GM23338 (cell line): Measurements from ENCODE around the gene APOL1. TPM values are rescaled to one million over a fixed set of nuclear protein-coding genes. Genes with fewer than 3 reads are reported as not detected.
"Not testable (repeated sequence)": the region's sequence is repeated elsewhere in the genome, so short reads cannot be mapped to it uniquely, and the experiment has no call there.

Experiments
- ATAC-seq: fragments of 200-7000 bp; cut with Tn5 transposase; 3 replicates; pipeline ENCODE4 v1.9.1; 2020
- DNase-seq: peaks from one replicate; pipeline ENCODE4 v3.0.0-alpha.2; 2015; ENCODE audit warnings: low spot score
- H2AFZ ChIP-seq: fragments of 200-600 bp; sonication (generic); 2 replicates; pipeline ENCODE4 v1.8.0; 2016; ENCODE audit warnings: antibody characterized with exemption, mild to moderate bottlenecking, moderate library complexity
- H3F3A ChIP-seq: fragments of 200-600 bp; sonication (generic); replicated peaks from 2 replicates; pipeline ENCODE4 v1.8.0; 2017; ENCODE audit warnings: antibody characterized with exemption, mixed run types, low read depth
- H3K27ac ChIP-seq: fragments of 200-600 bp; sonication (generic); 2 replicates; pipeline ENCODE4 v1.6.1; 2016; ENCODE audit warnings: low read depth
- H3K27me3 ChIP-seq: fragments of 200-600 bp; sonication (generic); 2 replicates; pipeline ENCODE4 v1.8.0; 2016; ENCODE audit warnings: mild to moderate bottlenecking, mixed run types, moderate library complexity; ENCODE audit not compliant: insufficient read depth
- H3K36me3 ChIP-seq: fragments of 200-600 bp; sonication (generic); 2 replicates; pipeline ENCODE4 v1.8.0; 2016; ENCODE audit warnings: mild to moderate bottlenecking; ENCODE audit not compliant: insufficient read depth
- H3K4me1 ChIP-seq: fragments of 200-600 bp; sonication (generic); 2 replicates; pipeline ENCODE4 v1.8.0; 2016; ENCODE audit warnings: mild to moderate bottlenecking, moderate library complexity; ENCODE audit not compliant: insufficient read depth
- H3K4me2 ChIP-seq: fragments of 200-600 bp; sonication (generic); 2 replicates; pipeline ENCODE4 v1.7.1; 2017; ENCODE audit warnings: mixed run types
- H3K4me3 ChIP-seq: fragments of 200-600 bp; sonication (generic); 2 replicates; pipeline ENCODE4 v1.6.1; 2016; ENCODE audit warnings: mixed run types
- H3K79me2 ChIP-seq: fragments of 200-600 bp; sonication (generic); replicated peaks from 2 replicates; pipeline ENCODE4 v1.8.0; 2017; ENCODE audit warnings: mild to moderate bottlenecking; ENCODE audit not compliant: insufficient read depth
- H3K9me2 ChIP-seq: fragments of 200-600 bp; sonication (generic); 2 replicates; pipeline ENCODE4 v1.8.0; 2017; ENCODE audit not compliant: insufficient read depth
- H4K20me1 ChIP-seq: fragments of 200-600 bp; sonication (generic); replicated peaks from 2 replicates; pipeline ENCODE4 v1.8.0; 2017; ENCODE audit warnings: mild to moderate bottlenecking; ENCODE audit not compliant: insufficient read depth
- H3K27ac Mint-ChIP-seq: 2 replicates; pipeline ENCODE4 v1.8.0; 2020; ENCODE audit warnings: inconsistent platforms, mild to moderate bottlenecking, moderate library complexity, mixed read lengths
- H3K27me3 Mint-ChIP-seq: 3 replicates; pipeline ENCODE4 v1.8.0; 2022; ENCODE audit warnings: low read depth, mild to moderate bottlenecking, moderate library complexity, mixed read lengths, inconsistent platforms; ENCODE audit not compliant: insufficient read depth, poor library complexity
- H3K36me3 Mint-ChIP-seq: 3 replicates; pipeline ENCODE4 v1.8.0; 2021; ENCODE audit warnings: low read depth, mild to moderate bottlenecking, inconsistent platforms, moderate library complexity, mixed read lengths
- H3K4me1 Mint-ChIP-seq: 3 replicates; pipeline ENCODE4 v1.8.0; 2020; ENCODE audit warnings: mild to moderate bottlenecking, inconsistent platforms, mixed read lengths
- H3K4me3 Mint-ChIP-seq: 3 replicates; pipeline ENCODE4 v1.8.0; 2021; ENCODE audit warnings: moderate library complexity, mild to moderate bottlenecking, inconsistent platforms, mixed read lengths
- H3K9me3 Mint-ChIP-seq: 3 replicates; pipeline ENCODE4 v1.8.0; 2020; ENCODE audit warnings: moderate library complexity, mild to moderate bottlenecking, inconsistent platforms, mixed read lengths
- EZH2 ChIP-seq: fragments of 200-600 bp; sonication (generic); IDR thresholded peaks from one replicate; pipeline ENCODE4 v1.8.0; 2017; ENCODE audit warnings: antibody characterized with exemption, mild to moderate bottlenecking, low read depth; ENCODE audit not compliant: unreplicated experiment
- EZH2phosphoT487 ChIP-seq: fragments of 200-600 bp; sonication (generic); IDR thresholded peaks from one replicate; pipeline ENCODE4 v1.8.1; 2018; ENCODE audit warnings: antibody characterized with exemption; ENCODE audit not compliant: unreplicated experiment
- NANOG ChIP-seq: IDR thresholded peaks from 2 replicates; pipeline ENCODE4 v1.6.1; 2016; ENCODE audit warnings: antibody characterized with exemption, borderline replicate concordance
- POLR2AphosphoS5 ChIP-seq: IDR thresholded peaks from 2 replicates; pipeline ENCODE4 v1.6.1; 2016; ENCODE audit warnings: antibody characterized with exemption, low read depth
- STAT1 ChIP-seq: IDR thresholded peaks from one replicate; pipeline ENCODE4 v1.6.1; 2016; ENCODE audit warnings: antibody characterized with exemption; ENCODE audit not compliant: unreplicated experiment
- polyA plus RNA-seq: library from polyadenylated mRNA; unstranded; fragments of >200 nt; fragmentation: Nextera tagmentation; extraction: Ambion mirVana; gene quantifications from 2 replicates; pipeline ENCODE4 v1.2.1, GENCODE V29; 2016
- total RNA-seq: library from RNA; depleted of rRNA; stranded (reverse); fragments of >200 nt; shearing (Covaris generic); gene quantifications from 2 replicates; pipeline ENCODE4 v1.2.3, GENCODE V29; 2014
- TF ChIP-seq, protein P1 (sequence below): fragments of 250-450 bp; sonication (Bioruptor Pico); IDR thresholded peaks from 2 replicates; pipeline ENCODE4 v1.5.0; 2020; ENCODE audit warnings: mild to moderate bottlenecking, moderate library complexity
- TF ChIP-seq, protein P2 (sequence below): IDR thresholded peaks from 2 replicates; pipeline ENCODE4 v1.6.1; 2016; ENCODE audit warnings: antibody characterized with exemption
- TF ChIP-seq, protein P3 (sequence below), 2 experiments: fragments of 200-600 bp in 1 of 2; sonication (generic) in 1 of 2; conservative IDR thresholded peaks; 2 replicates each; pipeline versions ENCODE4 v1.5.1 to v1.6.1; 2016 to 2017; ENCODE audit warnings: antibody characterized with exemption in 2 of 2, low read depth in 2 of 2, mild to moderate bottlenecking in 2 of 2, moderate library complexity in 1 of 2

The APOL1 gene
- total and polyA plus RNA-seq, 2 experiments from 2014 or later: 0.11 TPM; not detected in 1

DNA sequence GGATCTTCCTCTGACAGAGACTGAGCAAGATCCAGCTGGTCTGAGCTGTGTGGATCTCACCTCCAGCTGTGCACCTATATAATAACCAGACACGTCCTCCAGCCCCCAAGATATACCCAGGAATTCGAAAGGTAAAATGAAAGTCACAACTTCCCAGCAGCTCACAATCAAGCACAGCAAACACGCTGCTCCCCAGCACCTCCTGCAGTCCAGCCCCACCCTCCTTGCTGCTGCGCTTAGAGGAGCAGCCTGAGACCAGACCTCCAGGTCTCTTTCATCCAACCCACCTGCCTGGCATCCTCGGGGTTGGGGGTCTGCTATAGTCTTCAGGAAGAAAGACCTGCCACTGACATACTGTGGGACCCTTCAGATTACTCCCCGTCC is 48.3 kb upstream of the APOL1 start:
- no peak overlapping the region for H2AFZ ChIP-seq
- DNase-seq (peak; percentile 15), ATAC-seq (peak; percentile 77)
- Mint-ChIP-seq H3K27ac (no peak overlapping the region), H3K4me1 (peaks cover 14% of the 10 kb centered on the region), H3K9me3 (peaks cover 10% of the 10 kb centered on the region), H3K27me3 (peaks cover 11% of the 10 kb centered on the region), H3K4me3 (no peak overlapping the region), H3K36me3 (no peaks in the 10 kb centered on the region)
- H3K9me2 ChIP-seq: no peaks in the 10 kb centered on the region
- no peak overlapping the region for H3K27ac ChIP-seq
- no peaks in the 10 kb centered on the region for H3K36me3 ChIP-seq
- no peaks in the 10 kb centered on the region for H3K79me2 ChIP-seq
- no peak overlapping the region for H3K4me3 ChIP-seq
- H3F3A ChIP-seq: no peaks in the 10 kb centered on the region
- no peak overlapping the region for H3K4me2 ChIP-seq
- no peaks in the 10 kb centered on the region for H3K4me1 ChIP-seq
- H4K20me1 ChIP-seq: no peaks in the 10 kb centered on the region
- H3K27me3 ChIP-seq: no peaks in the 10 kb centered on the region
- TF ChIP-seq, protein P1, sequence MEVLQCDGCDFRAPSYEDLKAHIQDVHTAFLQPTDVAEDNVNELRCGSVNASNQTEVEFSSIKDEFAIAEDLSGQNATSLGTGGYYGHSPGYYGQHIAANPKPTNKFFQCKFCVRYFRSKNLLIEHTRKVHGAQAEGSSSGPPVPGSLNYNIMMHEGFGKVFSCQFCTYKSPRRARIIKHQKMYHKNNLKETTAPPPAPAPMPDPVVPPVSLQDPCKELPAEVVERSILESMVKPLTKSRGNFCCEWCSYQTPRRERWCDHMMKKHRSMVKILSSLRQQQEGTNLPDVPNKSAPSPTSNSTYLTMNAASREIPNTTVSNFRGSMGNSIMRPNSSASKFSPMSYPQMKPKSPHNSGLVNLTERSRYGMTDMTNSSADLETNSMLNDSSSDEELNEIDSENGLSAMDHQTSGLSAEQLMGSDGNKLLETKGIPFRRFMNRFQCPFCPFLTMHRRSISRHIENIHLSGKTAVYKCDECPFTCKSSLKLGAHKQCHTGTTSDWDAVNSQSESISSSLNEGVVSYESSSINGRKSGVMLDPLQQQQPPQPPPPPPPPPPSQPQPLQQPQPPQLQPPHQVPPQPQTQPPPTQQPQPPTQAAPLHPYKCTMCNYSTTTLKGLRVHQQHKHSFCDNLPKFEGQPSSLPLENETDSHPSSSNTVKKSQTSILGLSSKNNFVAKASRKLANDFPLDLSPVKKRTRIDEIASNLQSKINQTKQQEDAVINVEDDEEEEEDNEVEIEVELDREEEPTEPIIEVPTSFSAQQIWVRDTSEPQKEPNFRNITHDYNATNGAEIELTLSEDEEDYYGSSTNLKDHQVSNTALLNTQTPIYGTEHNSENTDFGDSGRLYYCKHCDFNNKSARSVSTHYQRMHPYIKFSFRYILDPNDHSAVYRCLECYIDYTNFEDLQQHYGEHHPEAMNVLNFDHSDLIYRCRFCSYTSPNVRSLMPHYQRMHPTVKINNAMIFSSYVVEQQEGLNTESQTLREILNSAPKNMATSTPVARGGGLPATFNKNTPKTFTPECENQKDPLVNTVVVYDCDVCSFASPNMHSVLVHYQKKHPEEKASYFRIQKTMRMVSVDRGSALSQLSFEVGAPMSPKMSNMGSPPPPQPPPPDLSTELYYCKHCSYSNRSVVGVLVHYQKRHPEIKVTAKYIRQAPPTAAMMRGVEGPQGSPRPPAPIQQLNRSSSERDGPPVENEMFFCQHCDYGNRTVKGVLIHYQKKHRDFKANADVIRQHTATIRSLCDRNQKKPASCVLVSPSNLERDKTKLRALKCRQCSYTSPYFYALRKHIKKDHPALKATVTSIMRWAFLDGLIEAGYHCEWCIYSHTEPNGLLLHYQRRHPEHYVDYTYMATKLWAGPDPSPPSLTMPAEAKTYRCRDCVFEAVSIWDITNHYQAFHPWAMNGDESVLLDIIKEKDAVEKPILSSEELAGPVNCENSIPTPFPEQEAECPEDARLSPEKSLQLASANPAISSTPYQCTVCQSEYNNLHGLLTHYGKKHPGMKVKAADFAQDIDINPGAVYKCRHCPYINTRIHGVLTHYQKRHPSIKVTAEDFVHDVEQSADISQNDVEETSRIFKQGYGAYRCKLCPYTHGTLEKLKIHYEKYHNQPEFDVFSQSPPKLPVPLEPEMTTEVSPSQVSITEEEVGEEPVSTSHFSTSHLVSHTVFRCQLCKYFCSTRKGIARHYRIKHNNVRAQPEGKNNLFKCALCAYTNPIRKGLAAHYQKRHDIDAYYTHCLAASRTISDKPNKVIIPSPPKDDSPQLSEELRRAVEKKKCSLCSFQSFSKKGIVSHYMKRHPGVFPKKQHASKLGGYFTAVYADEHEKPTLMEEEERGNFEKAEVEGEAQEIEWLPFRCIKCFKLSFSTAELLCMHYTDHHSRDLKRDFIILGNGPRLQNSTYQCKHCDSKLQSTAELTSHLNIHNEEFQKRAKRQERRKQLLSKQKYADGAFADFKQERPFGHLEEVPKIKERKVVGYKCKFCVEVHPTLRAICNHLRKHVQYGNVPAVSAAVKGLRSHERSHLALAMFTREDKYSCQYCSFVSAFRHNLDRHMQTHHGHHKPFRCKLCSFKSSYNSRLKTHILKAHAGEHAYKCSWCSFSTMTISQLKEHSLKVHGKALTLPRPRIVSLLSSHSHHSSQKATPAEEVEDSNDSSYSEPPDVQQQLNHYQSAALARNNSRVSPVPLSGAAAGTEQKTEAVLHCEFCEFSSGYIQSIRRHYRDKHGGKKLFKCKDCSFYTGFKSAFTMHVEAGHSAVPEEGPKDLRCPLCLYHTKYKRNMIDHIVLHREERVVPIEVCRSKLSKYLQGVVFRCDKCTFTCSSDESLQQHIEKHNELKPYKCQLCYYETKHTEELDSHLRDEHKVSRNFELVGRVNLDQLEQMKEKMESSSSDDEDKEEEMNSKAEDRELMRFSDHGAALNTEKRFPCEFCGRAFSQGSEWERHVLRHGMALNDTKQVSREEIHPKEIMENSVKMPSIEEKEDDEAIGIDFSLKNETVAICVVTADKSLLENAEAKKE: no peak
- no peak for TF ChIP-seq EZH2phosphoT487
- TF ChIP-seq, protein P2, sequence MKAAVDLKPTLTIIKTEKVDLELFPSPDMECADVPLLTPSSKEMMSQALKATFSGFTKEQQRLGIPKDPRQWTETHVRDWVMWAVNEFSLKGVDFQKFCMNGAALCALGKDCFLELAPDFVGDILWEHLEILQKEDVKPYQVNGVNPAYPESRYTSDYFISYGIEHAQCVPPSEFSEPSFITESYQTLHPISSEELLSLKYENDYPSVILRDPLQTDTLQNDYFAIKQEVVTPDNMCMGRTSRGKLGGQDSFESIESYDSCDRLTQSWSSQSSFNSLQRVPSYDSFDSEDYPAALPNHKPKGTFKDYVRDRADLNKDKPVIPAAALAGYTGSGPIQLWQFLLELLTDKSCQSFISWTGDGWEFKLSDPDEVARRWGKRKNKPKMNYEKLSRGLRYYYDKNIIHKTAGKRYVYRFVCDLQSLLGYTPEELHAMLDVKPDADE: no peak
- TF ChIP-seq EZH2: no peak
- no peak for TF ChIP-seq NANOG
- TF ChIP-seq, protein P3, sequence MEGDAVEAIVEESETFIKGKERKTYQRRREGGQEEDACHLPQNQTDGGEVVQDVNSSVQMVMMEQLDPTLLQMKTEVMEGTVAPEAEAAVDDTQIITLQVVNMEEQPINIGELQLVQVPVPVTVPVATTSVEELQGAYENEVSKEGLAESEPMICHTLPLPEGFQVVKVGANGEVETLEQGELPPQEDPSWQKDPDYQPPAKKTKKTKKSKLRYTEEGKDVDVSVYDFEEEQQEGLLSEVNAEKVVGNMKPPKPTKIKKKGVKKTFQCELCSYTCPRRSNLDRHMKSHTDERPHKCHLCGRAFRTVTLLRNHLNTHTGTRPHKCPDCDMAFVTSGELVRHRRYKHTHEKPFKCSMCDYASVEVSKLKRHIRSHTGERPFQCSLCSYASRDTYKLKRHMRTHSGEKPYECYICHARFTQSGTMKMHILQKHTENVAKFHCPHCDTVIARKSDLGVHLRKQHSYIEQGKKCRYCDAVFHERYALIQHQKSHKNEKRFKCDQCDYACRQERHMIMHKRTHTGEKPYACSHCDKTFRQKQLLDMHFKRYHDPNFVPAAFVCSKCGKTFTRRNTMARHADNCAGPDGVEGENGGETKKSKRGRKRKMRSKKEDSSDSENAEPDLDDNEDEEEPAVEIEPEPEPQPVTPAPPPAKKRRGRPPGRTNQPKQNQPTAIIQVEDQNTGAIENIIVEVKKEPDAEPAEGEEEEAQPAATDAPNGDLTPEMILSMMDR (conservative IDR thresholded peaks at IDR 0.05; ENCODE audit: low read depth in 2 of 2): peak in 1 of 2 experiments; percentile 29; a peak in 2 of 4 replicates
- no peak for TF ChIP-seq POLR2AphosphoS5
- TF ChIP-seq STAT1: no peak

DNA sequence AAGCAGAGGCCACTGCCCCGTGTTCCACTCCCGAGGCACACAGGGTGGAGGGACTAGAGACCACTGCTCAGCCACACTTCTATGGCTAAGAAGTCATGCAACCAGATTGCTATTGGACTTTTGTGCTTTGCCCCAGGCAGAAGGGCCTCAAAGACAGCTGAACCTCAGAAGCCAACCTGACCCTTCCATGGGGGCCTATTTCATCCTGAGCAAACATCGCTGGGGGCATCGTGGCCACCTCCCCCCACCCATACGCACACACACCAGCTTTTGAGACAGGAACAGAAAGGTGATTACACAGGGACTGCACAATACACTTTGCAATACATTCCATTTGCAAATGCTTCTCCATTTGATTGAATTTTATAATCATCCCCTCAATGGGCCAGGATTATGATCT is 47.4 kb upstream of the APOL1 start:
- H3K27ac Mint-ChIP-seq, H3K27me3 Mint-ChIP-seq, H3K36me3 ChIP-seq, H3K9me2 ChIP-seq, H3K27me3 ChIP-seq, H3K4me3 Mint-ChIP-seq, H3K4me2 ChIP-seq, H3K27ac ChIP-seq, ATAC-seq, H3K4me1 ChIP-seq, H3F3A ChIP-seq, H3K79me2 ChIP-seq, H2AFZ ChIP-seq, DNase-seq, H4K20me1 ChIP-seq, H3K36me3 Mint-ChIP-seq, H3K4me3 ChIP-seq: not testable (repeated sequence)
- Mint-ChIP-seq H3K9me3 (peaks cover 18% of the 10 kb centered on the region), H3K4me1 (peaks cover 14% of the 10 kb centered on the region)
